ENCODE data around the gene AUH.

The AUH gene

DNA sequence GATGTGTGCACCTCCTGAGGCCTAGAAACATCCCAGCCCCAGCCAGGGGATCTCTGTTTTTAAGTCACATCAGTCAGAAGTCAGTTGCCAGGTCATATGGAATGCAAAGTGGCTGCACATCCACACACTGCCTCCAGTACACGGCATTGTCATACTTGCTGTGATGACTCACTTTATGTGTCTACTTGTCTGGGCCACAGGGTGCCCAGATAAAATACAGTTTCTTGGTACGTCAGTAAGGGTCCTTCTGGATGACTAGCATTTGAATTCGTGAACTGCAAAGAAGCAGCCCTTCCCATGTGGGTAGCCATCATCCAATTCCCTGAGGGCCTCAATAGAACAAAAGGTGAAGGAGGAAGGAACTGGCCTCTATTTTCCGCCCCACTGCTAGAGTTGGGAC, 27.7 kb downstream of the AUH start:
- no peak for FAIRE-seq

DNA sequence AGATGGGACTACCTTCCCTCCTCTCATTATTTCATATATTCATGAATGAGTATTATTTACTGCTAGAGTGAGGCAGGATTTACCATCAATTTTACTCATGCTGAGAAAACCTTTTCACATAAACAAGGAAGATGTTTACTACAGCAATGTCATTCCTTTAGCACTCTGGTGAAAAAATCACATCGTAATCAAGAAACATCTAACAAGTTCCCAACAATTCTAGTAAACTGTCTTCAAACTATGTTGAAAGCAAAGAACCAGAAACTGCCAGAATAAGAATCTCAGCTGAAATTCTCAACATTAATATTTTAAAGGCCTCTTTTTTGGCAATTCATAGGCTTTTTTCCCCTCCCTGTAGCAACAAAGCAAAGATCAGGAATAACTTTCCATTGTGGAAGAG, 28.2 kb downstream of the AUH start:
- FAIRE-seq: no peak

DNA sequence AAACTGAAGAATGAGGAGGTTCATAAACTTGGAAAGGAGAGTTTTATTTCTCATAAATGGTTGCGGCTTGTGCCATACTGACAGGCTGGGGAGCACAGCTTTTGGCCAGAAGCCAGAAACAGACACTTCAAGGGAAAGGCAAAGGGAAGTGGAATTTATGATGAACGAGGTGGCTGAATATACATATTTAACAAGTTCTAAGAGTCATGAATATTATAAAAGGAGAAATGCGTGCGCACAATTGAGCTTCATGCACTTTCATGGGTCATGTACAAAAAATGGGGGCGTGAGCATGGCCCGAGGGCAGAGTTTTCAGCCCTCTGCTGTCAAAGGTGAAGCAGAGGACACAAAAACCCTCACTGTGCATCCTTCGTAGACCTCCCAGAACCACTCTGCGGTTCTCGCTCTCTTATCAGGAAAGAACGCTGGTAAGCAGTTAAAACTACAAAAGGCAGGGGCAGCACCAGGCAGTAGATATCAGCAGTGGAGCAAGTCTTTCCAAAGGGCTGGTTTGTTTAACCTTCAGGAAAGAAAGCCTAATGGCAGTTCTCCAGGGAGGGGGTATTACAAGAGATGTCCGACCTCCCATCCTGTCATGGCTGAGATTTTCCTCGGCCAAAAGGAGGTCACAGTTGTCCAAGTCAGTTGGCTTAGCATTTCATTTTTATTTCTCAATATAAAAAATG, 29.0 kb downstream of the AUH start:
- FAIRE-seq: no peak

GRCh38 chr9:91331849-91332248, 29.9 kb downstream of the AUH start:
- no peak for FAIRE-seq

- FAIRE-seq: no peak
These were observed 33.5 kb downstream of the AUH start for GRCh38 chr9:91328186-91328585.

- FAIRE-seq: no peak
These were observed 40.0 kb downstream of the AUH start for GRCh38 chr9:91321691-91322090.

GRCh38 chr9:91320299-91320698, 41.4 kb downstream of the AUH start:
- FAIRE-seq: no peak

GRCh38 chr9:91316093-91316492, 45.6 kb downstream of the AUH start:
- no peak for FAIRE-seq

GRCh38 chr9:91315191-91315590, 46.5 kb downstream of the AUH start:
- FAIRE-seq: no peak

- FAIRE-seq: no peak
These were observed 48.9 kb downstream of the AUH start for GRCh38 chr9:91312717-91313325.

DNA sequence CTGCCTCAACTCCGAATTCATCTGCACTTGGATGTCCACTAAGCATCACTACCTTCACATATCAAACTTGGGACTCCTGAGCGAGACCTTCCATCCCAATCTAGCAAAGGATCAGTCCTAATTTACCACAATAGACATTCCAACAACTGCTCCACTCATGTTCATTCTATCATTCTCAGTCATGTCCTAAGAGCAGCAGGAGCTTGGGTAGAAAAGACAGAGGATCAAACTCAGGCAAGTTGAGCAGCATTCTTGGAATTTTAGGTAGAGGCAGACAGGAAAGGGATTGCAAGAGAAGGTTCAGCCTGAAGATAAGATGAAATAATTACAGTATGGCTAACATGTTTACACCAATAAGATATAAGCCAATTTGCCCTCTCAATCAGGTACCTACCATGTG, 51.7 kb downstream of the AUH start:
- FAIRE-seq: no peak

GRCh38 chr9:91308191-91308590, 53.5 kb downstream of the AUH start:
- no peak for FAIRE-seq

DNA sequence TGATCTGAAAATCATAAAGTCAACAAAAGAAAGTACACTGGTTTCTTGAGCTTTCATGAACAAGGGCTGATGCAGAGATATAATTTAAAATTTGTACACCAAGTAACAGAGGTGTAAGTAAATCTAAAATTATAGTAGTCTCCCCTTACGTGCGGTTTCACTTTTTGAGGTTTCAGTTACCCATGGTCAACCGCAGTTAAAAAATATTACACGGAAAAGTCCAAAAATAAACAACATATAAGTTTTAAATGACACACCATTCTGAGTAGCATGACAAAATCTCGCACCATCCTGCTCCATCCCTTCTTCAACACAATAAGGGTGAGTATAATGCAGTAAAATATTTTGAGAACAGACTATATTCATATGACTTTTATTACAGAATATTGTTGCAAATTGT, 54.4 kb downstream of the AUH start:
- no peak for FAIRE-seq

- FAIRE-seq: no peak
These were observed 55.5 kb downstream of the AUH start for GRCh38 chr9:91306296-91306630.

DNA sequence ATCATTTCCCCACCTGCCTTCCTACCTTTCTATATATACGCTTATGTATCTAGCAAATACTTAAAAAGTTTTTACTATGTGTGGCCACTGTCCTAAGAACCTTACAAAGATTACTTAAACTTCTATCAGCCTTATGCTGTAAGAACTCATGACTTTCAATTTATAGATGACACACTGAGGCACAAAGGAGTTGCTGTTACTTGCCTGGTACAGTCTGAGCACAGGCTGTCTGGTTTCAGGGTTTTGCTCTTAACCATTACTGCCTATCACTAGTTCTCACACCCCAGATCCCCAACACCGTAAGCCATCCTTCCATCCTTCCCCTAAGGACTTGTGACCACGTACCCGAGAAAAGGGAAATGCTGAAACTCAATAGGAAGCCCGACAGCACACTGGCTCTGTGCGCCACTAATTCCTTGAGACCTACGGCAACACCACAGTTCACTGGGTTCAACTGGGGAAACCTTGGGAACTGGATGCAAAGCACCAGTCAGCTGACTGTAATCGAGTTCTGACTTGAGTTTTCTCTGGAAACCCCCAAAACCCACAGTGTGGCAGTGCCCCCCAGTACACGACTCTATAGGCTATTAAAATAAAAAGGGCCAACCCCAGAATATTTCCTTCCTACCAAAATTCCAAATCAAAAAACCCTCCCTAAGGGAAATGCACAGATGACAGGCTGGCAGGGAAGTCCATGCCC, 56.0 kb downstream of the AUH start:
- FAIRE-seq: no peak

DNA sequence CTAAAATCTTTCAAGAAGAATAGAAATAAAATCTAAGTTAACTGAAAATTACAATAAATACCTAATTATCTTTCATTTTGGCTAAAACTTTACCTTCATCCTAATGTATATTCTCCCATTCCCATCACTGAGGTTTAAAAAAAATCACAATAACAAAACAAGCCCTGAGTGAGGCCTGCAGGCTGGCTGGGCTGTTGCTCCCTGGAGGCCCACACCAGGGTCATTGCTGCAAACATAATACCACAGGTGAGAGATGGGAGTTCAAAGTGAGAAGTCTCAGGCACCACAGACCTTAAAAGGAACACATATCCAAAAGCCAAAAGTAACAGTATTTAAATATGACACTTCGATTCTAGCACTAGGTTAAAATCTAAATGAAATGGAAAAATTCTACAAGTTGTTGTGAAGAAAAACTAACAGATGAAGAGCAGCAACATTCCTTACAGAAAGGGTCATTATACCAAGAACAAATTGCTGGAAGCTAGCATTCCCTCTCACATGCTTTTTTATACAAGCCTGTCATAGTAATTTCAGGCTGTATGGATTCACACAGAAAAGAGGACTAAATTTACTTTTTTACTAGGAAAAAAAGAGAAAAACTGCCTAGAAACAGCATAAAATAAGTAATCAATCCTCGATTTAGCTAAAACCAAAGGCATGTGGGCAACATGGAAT, 57.8 kb downstream of the AUH start:
- no peak for FAIRE-seq

DNA sequence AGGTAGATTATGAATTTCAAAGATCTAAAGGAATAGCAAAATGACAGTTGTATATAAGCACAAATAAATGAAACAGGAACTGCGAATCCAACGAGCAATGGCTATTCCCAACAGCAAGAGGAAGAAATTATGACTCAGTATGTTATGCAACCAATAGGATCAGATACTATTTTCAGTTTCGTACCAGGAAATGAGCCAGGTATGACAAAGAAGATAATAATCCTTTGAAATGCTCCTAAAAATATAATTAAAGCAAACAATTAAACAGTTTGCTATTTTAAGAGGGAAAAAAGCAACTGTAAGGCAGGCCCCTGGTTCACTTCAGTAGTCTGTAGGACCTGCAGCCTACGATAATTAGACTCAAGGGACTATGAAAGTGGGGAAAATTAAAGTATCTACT, 58.9 kb downstream of the AUH start:
- FAIRE-seq: no peak

GRCh38 chr9:91301161-91301560, 60.6 kb downstream of the AUH start:
- no peak for FAIRE-seq

DNA sequence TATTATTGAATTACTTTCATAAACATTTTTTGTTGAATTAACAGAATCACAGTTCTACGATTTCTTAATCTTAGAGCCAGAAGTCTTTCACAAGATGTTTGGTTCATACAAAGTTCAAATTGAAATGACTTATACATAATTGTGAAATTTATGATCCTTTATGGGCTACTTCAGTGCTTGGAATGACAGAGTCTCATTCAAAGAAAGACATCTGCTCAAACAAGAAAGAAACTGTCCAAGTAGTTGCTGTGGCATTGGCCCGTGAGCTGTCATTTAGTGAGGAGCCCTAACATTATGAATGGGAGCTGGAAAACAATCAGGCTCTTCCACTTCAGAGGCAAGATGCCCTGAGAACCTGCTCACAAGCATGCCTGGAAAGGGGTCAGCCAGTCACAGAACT, 63.4 kb downstream of the AUH start:
- no peak for FAIRE-seq

- no peak for FAIRE-seq
These were observed 64.4 kb downstream of the AUH start for GRCh38 chr9:91297306-91297705.

DNA sequence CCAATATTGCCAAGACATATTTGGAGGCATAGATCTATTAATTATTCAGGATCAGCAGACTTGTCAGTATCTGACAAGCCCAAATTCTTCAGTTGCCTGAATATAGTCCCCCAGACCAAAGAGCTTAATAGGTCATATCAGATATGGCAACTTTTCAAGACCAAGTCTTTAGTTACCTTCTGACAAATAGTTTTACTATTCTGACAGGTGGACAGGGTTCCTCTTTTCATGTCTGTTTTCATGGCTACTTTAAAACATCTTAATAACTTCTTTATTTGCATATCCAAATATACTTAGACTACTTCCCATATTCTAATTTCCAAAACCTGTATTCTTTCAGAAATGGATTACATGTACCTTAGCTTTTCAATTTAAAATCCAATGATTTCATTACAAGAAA, 65.4 kb downstream of the AUH start:
- no peak for FAIRE-seq

DNA sequence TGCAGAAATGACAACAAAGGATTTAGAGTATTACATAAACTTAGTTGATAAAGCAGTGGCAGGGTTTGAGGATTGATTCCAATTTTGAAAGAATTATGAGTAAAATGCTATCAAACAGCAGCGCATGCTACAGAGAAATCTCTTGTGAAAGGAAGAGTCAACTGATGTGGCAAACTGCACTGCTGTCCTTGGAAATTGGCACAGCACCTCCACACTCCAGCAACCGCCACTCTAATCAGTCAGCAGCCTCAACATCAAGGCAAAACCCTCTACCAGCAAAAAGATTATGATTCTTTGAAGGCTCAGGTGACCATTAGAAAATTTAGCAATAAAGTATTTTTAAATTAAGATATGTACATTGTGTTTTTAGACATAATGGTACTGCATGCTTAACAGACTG, 66.4 kb downstream of the AUH start:
- no peak for FAIRE-seq

DNA sequence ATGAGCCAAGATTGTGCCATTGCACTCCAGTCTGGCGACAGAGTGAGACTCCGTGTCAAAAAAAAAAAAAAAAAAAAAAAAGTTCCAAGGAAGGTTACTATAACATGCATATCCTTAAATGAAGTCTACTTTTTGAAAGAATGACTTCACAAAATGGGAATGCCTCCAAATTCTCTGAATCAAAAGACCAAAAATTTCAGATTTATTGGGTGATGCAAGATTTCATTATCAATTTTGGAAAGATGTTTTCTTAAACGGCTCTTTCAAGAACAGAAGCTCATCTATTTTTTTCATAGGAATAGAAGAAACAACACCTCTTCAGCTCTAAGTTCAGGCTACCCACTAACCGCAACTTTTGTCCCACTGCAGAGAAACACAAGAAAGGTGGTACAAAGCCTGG, 69.9 kb downstream of the AUH start:
- no peak for FAIRE-seq

DNA sequence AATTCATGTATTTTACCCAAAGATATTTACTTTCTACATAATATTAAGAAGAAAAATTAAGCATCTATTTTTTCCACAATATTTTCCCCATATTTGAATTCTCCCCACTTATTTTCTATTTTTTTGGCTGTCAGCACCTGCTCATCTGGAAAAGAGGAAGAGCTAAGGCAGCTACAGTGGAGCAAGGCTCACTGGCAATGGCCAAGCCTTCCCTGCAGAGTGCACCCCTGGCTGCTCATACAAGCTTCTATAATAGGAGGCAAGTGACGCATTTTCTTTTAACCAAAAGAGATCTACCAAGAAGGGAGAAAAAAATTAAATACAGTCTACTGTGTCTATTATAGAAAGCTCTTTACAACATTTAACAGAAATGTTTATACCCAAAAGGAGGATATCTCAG, 72.5 kb downstream of the AUH start:
- FAIRE-seq: no peak

All from endometrium (tissue), 2 donors.